ENCODE measurements around the gene HIC1.
A peak's percentile ranks its signal among the peaks of the same experiment; 100 is the strongest.

HIC1 gene

GRCh38 chr17:2017274-2017941, 37.5 kb upstream of the HIC1 start:
- Histone ChIP-seq H3K27me3 (replicated peaks; ENCODE audit: control insufficient read depth, insufficient read depth, low read length) (peaks cover 34% of the 10 kb centered on the region), H3K9ac (ENCODE audit: low read length) (no peak overlapping the region), H3K4me3 (ENCODE audit: low read length) (no peak overlapping the region), H3K4me1 (ENCODE audit: control insufficient read depth, insufficient read depth, low read length) (peaks cover 55% of the 10 kb centered on the region), H3K9me3 (ENCODE audit: control insufficient read depth, low read length) (no peaks in the 10 kb centered on the region), H3K36me3 (ENCODE audit: control insufficient read depth, insufficient read depth, low read length, severe bottlenecking) (no peaks in the 10 kb centered on the region)
- DNase-seq (ENCODE audit: low read depth), result no peak

GRCh38 chr17:2018716-2019510, 36.0 kb upstream of the HIC1 start:
- no peak for DNase-seq (ENCODE audit: low read depth)
- Histone ChIP-seq H3K27me3 (replicated peaks; ENCODE audit: control insufficient read depth, insufficient read depth, low read length) (peaks cover 34% of the 10 kb centered on the region), H3K9me3 (ENCODE audit: control insufficient read depth, low read length) (no peaks in the 10 kb centered on the region), H3K4me3 (ENCODE audit: low read length) (no peak overlapping the region), H3K36me3 (ENCODE audit: control insufficient read depth, insufficient read depth, low read length, severe bottlenecking) (no peaks in the 10 kb centered on the region), H3K9ac (ENCODE audit: low read length) (no peak overlapping the region), H3K4me1 (ENCODE audit: control insufficient read depth, insufficient read depth, low read length) (peaks cover 40% of the 10 kb centered on the region)

- no peaks in the 10 kb centered on the region for H3K9me3 ChIP-seq (ENCODE audit: control insufficient read depth, low read length)
- no peaks in the 10 kb centered on the region for H3K36me3 ChIP-seq (ENCODE audit: control insufficient read depth, insufficient read depth, low read length, severe bottlenecking)
- no peak for DNase-seq (ENCODE audit: low read depth)
- peaks cover 34% of the 10 kb centered on the region for H3K27me3 ChIP-seq (replicated peaks; ENCODE audit: control insufficient read depth, insufficient read depth, low read length)
- no peak overlapping the region for H3K4me3 ChIP-seq (ENCODE audit: low read length)
- H3K4me1 ChIP-seq (ENCODE audit: control insufficient read depth, insufficient read depth, low read length), result peaks cover 34% of the 10 kb centered on the region
- no peak overlapping the region for H3K9ac ChIP-seq (ENCODE audit: low read length)
Observed at GRCh38 chr17:2019723-2020122, 35.2 kb upstream of the HIC1 start.

- H3K4me3 ChIP-seq (ENCODE audit: low read length), result no peak overlapping the region
- peaks cover 31% of the 10 kb centered on the region for H3K27me3 ChIP-seq (replicated peaks; ENCODE audit: control insufficient read depth, insufficient read depth, low read length)
- H3K36me3 ChIP-seq (ENCODE audit: control insufficient read depth, insufficient read depth, low read length, severe bottlenecking), result no peaks in the 10 kb centered on the region
- H3K9ac ChIP-seq (ENCODE audit: low read length), result no peak overlapping the region
- H3K4me1 ChIP-seq (ENCODE audit: control insufficient read depth, insufficient read depth, low read length), result peaks cover 27% of the 10 kb centered on the region
- H3K9me3 ChIP-seq (ENCODE audit: control insufficient read depth, low read length), result no peaks in the 10 kb centered on the region
- no peak for DNase-seq (ENCODE audit: low read depth)
Observed at GRCh38 chr17:2020721-2021120, 34.2 kb upstream of the HIC1 start.

- no peak for DNase-seq (ENCODE audit: low read depth)
- peak overlapping the region; percentile 88 for H3K4me3 ChIP-seq (ENCODE audit: low read length)
- peak overlapping the region; percentile 45 for H3K9ac ChIP-seq (ENCODE audit: low read length)
- peaks cover 21% of the 10 kb centered on the region for H3K4me1 ChIP-seq (ENCODE audit: control insufficient read depth, insufficient read depth, low read length)
- H3K36me3 ChIP-seq (ENCODE audit: control insufficient read depth, insufficient read depth, low read length, severe bottlenecking), result no peaks in the 10 kb centered on the region
- H3K9me3 ChIP-seq (ENCODE audit: control insufficient read depth, low read length), result no peaks in the 10 kb centered on the region
- H3K27me3 ChIP-seq (replicated peaks; ENCODE audit: control insufficient read depth, insufficient read depth, low read length), result peaks cover 30% of the 10 kb centered on the region
Observed at GRCh38 chr17:2022647-2023240, 32.2 kb upstream of the HIC1 start.

- Histone ChIP-seq H3K9me3 (ENCODE audit: control insufficient read depth, low read length) (no peaks in the 10 kb centered on the region), H3K4me1 (ENCODE audit: control insufficient read depth, insufficient read depth, low read length) (peaks cover 16% of the 10 kb centered on the region), H3K4me3 (ENCODE audit: low read length) (peak overlapping the region; percentile 88), H3K36me3 (ENCODE audit: control insufficient read depth, insufficient read depth, low read length, severe bottlenecking) (no peaks in the 10 kb centered on the region), H3K9ac (ENCODE audit: low read length) (peak overlapping the region; percentile 45), H3K27me3 (replicated peaks; ENCODE audit: control insufficient read depth, insufficient read depth, low read length) (peaks cover 25% of the 10 kb centered on the region)
- DNase-seq (ENCODE audit: low read depth), result no peak
Observed at GRCh38 chr17:2023256-2023655, 31.6 kb upstream of the HIC1 start.

- Histone ChIP-seq H3K4me3 (ENCODE audit: low read length) (peak overlapping the region; percentile 88), H3K27me3 (replicated peaks; ENCODE audit: control insufficient read depth, insufficient read depth, low read length) (peaks cover 18% of the 10 kb centered on the region), H3K9ac (ENCODE audit: low read length) (peak overlapping the region; percentile 88), H3K36me3 (ENCODE audit: control insufficient read depth, insufficient read depth, low read length, severe bottlenecking) (no peaks in the 10 kb centered on the region), H3K9me3 (ENCODE audit: control insufficient read depth, low read length) (no peaks in the 10 kb centered on the region), H3K4me1 (ENCODE audit: control insufficient read depth, insufficient read depth, low read length) (peaks cover 9% of the 10 kb centered on the region)
- peak; percentile 68 for DNase-seq (ENCODE audit: low read depth)
Observed at GRCh38 chr17:2023692-2024571, 31.0 kb upstream of the HIC1 start.

GRCh38 chr17:2024572-2025219, 30.2 kb upstream of the HIC1 start:
- no peaks in the 10 kb centered on the region for H3K9me3 ChIP-seq (ENCODE audit: control insufficient read depth, low read length)
- no peaks in the 10 kb centered on the region for H3K36me3 ChIP-seq (ENCODE audit: control insufficient read depth, insufficient read depth, low read length, severe bottlenecking)
- peak; percentile 36 for DNase-seq (ENCODE audit: low read depth)
- H3K9ac ChIP-seq (ENCODE audit: low read length), result peak overlapping the region; percentile 88
- peak overlapping the region; percentile 88 for H3K4me3 ChIP-seq (ENCODE audit: low read length)
- H3K27me3 ChIP-seq (replicated peaks; ENCODE audit: control insufficient read depth, insufficient read depth, low read length), result peaks cover 10% of the 10 kb centered on the region
- H3K4me1 ChIP-seq (ENCODE audit: control insufficient read depth, insufficient read depth, low read length), result peaks cover 11% of the 10 kb centered on the region

GRCh38 chr17:2025220-2025621, 29.7 kb upstream of the HIC1 start, which contains the start of gene RTN4RL1:
RTN4RL1 (minus strand) TSS chr17:2025334; CDS start chr17:2024865, 469 bp downstream.
- Histone ChIP-seq H3K4me3 (ENCODE audit: low read length) (peak within 1 kb of the TSS; percentile 88), H3K36me3 (ENCODE audit: control insufficient read depth, insufficient read depth, low read length, severe bottlenecking) (no peaks in the 10 kb centered on the region), H3K9ac (ENCODE audit: low read length) (peak within 1 kb of the TSS; percentile 88), H3K9me3 (ENCODE audit: control insufficient read depth, low read length) (no peaks in the 10 kb centered on the region), H3K4me1 (ENCODE audit: control insufficient read depth, insufficient read depth, low read length) (peaks cover 12% of the 10 kb centered on the region), H3K27me3 (replicated peaks; ENCODE audit: control insufficient read depth, insufficient read depth, low read length) (peaks cover 5% of the 10 kb centered on the region)
- peak; percentile 73 for DNase-seq (ENCODE audit: low read depth)

GRCh38 chr17:2025622-2026309, 29.1 kb upstream of the HIC1 start:
- Histone ChIP-seq H3K9me3 (ENCODE audit: control insufficient read depth, low read length) (no peaks in the 10 kb centered on the region), H3K36me3 (ENCODE audit: control insufficient read depth, insufficient read depth, low read length, severe bottlenecking) (no peaks in the 10 kb centered on the region), H3K27me3 (replicated peaks; ENCODE audit: control insufficient read depth, insufficient read depth, low read length) (peaks cover 4% of the 10 kb centered on the region), H3K4me3 (ENCODE audit: low read length) (peak overlapping the region; percentile 88), H3K4me1 (ENCODE audit: control insufficient read depth, insufficient read depth, low read length) (peaks cover 11% of the 10 kb centered on the region), H3K9ac (ENCODE audit: low read length) (peak overlapping the region; percentile 68)
- DNase-seq (ENCODE audit: low read depth), result peak; percentile 88

Data from adipocyte (in vitro differentiated cells).